Measurements from ENCODE around the gene PRB2.
"Not testable (repeated sequence)": the region's sequence is repeated elsewhere in the genome, so short reads cannot be mapped to it uniquely, and the experiment has no call there.

The PRB2 gene

DNA sequence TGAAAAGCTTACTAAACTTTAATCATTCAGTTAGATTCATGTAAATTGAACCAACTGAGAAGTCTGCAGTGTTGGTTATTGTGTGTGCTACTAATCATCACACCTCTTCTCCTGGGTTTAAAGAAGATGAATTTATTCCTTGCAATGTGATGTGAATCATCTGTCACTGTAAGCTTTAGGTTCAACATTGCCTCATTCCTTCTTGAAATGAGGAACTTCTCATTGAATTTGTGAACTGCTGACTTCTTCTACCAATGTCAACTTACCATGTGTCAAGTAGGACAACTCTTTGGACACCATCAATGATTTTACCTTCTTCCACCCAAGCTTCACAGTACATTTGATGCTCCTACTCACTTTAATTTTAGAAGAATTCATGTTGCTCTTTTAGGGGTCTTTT is 17.4 kb upstream of the PRB2 start:
- H3K27me3 ChIP-seq (ENCODE audit: insufficient read depth, poor library complexity, severe bottlenecking) = no peaks in the 10 kb centered on the region
- H3K4me3 ChIP-seq (ENCODE audit: severe bottlenecking) = no peak overlapping the region
- ATAC-seq (ENCODE audit: low read depth) = no peak
- no peak for DNase-seq (ENCODE audit: low spot score)
- no peak for TF ChIP-seq CTCF (IDR thresholded peaks at IDR 0.05; ENCODE audit: poor library complexity, severe bottlenecking)
- H3K4me1 ChIP-seq (ENCODE audit: insufficient read depth, poor library complexity, severe bottlenecking) = no peaks in the 10 kb centered on the region
- no peak overlapping the region for H3K27ac ChIP-seq (ENCODE audit: poor library complexity, severe bottlenecking)
- H3K9me3 ChIP-seq (ENCODE audit: severe bottlenecking) = no peaks in the 10 kb centered on the region
- H3K36me3 ChIP-seq (ENCODE audit: low read depth) = no peaks in the 10 kb centered on the region

GRCh38 chr12:11408096-11408495 is 12.7 kb upstream of the PRB2 start:
- Histone ChIP-seq H3K4me1 (ENCODE audit: insufficient read depth, poor library complexity, severe bottlenecking) (no peaks in the 10 kb centered on the region), H3K27me3 (ENCODE audit: insufficient read depth, poor library complexity, severe bottlenecking) (no peaks in the 10 kb centered on the region), H3K27ac (ENCODE audit: poor library complexity, severe bottlenecking) (no peak overlapping the region), H3K9me3 (ENCODE audit: severe bottlenecking) (no peaks in the 10 kb centered on the region), H3K36me3 (ENCODE audit: low read depth) (no peaks in the 10 kb centered on the region), H3K4me3 (ENCODE audit: severe bottlenecking) (no peak overlapping the region)
- no peak for ATAC-seq (ENCODE audit: low read depth)
- no peak for TF ChIP-seq CTCF (IDR thresholded peaks at IDR 0.05; ENCODE audit: poor library complexity, severe bottlenecking)
- DNase-seq (ENCODE audit: low spot score) = no peak

DNA sequence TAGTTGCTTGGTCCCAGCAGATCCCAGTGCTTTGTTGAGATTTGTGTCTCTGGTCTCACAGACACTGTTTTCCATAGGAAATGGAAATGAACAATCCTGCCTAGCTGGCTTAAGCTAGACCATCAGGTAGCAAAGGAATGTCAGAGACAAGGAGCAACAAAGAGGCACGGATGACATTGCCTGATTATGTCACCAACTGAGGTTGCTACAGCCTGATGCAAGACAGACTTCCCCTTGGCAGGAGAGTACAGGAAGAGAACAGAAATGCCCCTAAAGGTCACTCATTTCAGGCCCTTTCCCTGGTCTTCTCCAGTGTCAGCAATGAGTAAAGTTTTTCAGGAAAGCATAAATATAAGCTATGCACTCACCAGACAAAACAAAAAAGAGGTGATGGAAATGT is 2.0 kb upstream of the PRB2 start:
- ATAC-seq (ENCODE audit: low read depth) (no peak), DNase-seq (ENCODE audit: low spot score) (no peak)
- no peak for TF ChIP-seq CTCF (IDR thresholded peaks at IDR 0.05; ENCODE audit: poor library complexity, severe bottlenecking)
- Histone ChIP-seq H3K4me1 (ENCODE audit: insufficient read depth, poor library complexity, severe bottlenecking) (no peaks in the 10 kb centered on the region), H3K27me3 (ENCODE audit: insufficient read depth, poor library complexity, severe bottlenecking) (no peaks in the 10 kb centered on the region), H3K36me3 (ENCODE audit: low read depth) (no peaks in the 10 kb centered on the region), H3K27ac (ENCODE audit: poor library complexity, severe bottlenecking) (no peak overlapping the region), H3K4me3 (ENCODE audit: severe bottlenecking) (no peak overlapping the region), H3K9me3 (ENCODE audit: severe bottlenecking) (no peaks in the 10 kb centered on the region)

GRCh38 chr12:11391456-11391855 is 3.9 kb downstream of the PRB2 start:
- not testable (repeated sequence) for H3K4me1 ChIP-seq (ENCODE audit: insufficient read depth, poor library complexity, severe bottlenecking); H3K4me3 ChIP-seq (ENCODE audit: severe bottlenecking); H3K9me3 ChIP-seq (ENCODE audit: severe bottlenecking); H3K36me3 ChIP-seq (ENCODE audit: low read depth); H3K27ac ChIP-seq (ENCODE audit: poor library complexity, severe bottlenecking); H3K27me3 ChIP-seq (ENCODE audit: insufficient read depth, poor library complexity, severe bottlenecking); DNase-seq (ENCODE audit: low spot score)
- peak; percentile 66; the same call in 2 of the 3 replicates for ATAC-seq (ENCODE audit: low read depth)

GRCh38 chr12:11377420-11377819 is 17.9 kb downstream of the PRB2 start:
- ATAC-seq (ENCODE audit: low read depth); H3K9me3 ChIP-seq (ENCODE audit: severe bottlenecking); DNase-seq (ENCODE audit: low spot score); H3K4me3 ChIP-seq (ENCODE audit: severe bottlenecking); H3K4me1 ChIP-seq (ENCODE audit: insufficient read depth, poor library complexity, severe bottlenecking); H3K27ac ChIP-seq (ENCODE audit: poor library complexity, severe bottlenecking); H3K36me3 ChIP-seq (ENCODE audit: low read depth); H3K27me3 ChIP-seq (ENCODE audit: insufficient read depth, poor library complexity, severe bottlenecking): not testable (repeated sequence)

GRCh38 chr12:11361151-11361550 is 34.2 kb downstream of the PRB2 start:
- no peak for DNase-seq (ENCODE audit: low spot score)
- H3K27me3 ChIP-seq (ENCODE audit: insufficient read depth, poor library complexity, severe bottlenecking) = no peaks in the 10 kb centered on the region

DNA sequence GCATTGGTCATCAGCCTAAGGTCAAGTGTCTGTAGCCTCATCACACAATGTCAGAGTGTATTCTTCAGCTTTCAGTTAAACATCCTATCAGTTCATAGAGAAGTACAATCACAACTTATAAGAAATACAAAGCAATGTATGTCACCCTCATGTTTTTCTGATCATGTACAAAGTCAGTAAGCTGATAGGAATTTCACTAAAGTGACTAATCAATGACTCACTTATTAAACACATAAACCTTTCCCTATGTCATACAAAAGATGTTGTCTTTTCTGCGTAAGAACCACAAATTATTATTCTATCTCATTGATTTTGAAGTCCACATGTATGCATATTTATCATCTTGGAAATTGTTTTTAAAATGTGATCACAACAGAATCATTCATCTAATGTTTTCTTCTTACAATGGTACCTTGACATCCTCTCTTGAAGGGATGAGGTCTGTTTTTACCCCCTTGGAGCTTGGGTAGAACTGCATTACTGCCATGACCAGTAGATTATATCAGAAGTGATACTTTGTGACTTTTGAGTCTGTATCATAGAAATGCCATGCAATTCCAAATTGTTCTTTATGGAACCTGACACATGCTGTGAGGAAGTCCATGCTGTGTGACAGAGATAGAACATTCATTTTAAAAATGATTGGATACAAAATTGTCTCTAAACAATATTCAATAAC is 35.0 kb downstream of the PRB2 start:
- H3K27ac ChIP-seq (ENCODE audit: poor library complexity, severe bottlenecking); H3K9me3 ChIP-seq (ENCODE audit: severe bottlenecking); H3K36me3 ChIP-seq (ENCODE audit: low read depth); DNase-seq (ENCODE audit: low spot score); H3K27me3 ChIP-seq (ENCODE audit: insufficient read depth, poor library complexity, severe bottlenecking); H3K4me3 ChIP-seq (ENCODE audit: severe bottlenecking); H3K4me1 ChIP-seq (ENCODE audit: insufficient read depth, poor library complexity, severe bottlenecking): not testable (repeated sequence)
- peak; percentile 73 for ATAC-seq (ENCODE audit: low read depth)

More at GRCh38 chr12:11361151-11361550, 34.2 kb downstream of the PRB2 start:
- Histone ChIP-seq H3K4me3 (ENCODE audit: severe bottlenecking) (no peak overlapping the region), H3K27ac (ENCODE audit: poor library complexity, severe bottlenecking) (no peak overlapping the region), H3K36me3 (ENCODE audit: low read depth) (no peaks in the 10 kb centered on the region), H3K9me3 (ENCODE audit: severe bottlenecking) (no peaks in the 10 kb centered on the region), H3K4me1 (ENCODE audit: insufficient read depth, poor library complexity, severe bottlenecking) (peaks cover 3% of the 10 kb centered on the region)
- no peak for ATAC-seq (ENCODE audit: low read depth)
- TF ChIP-seq CTCF (IDR thresholded peaks at IDR 0.05; ENCODE audit: poor library complexity, severe bottlenecking) = no peak

- not testable (repeated sequence) for H3K9me3 ChIP-seq (ENCODE audit: severe bottlenecking)
- peak; percentile 40; the same call in 1 of the 3 replicates for ATAC-seq (ENCODE audit: low read depth)
Observed at GRCh38 chr12:11351736-11352135, 43.6 kb downstream of the PRB2 start.

More at GRCh38 chr12:11351736-11352135, 43.6 kb downstream of the PRB2 start:
- not testable (repeated sequence) for H3K27me3 ChIP-seq (ENCODE audit: insufficient read depth, poor library complexity, severe bottlenecking); DNase-seq (ENCODE audit: low spot score); H3K36me3 ChIP-seq (ENCODE audit: low read depth); H3K27ac ChIP-seq (ENCODE audit: poor library complexity, severe bottlenecking); H3K4me1 ChIP-seq (ENCODE audit: insufficient read depth, poor library complexity, severe bottlenecking); H3K4me3 ChIP-seq (ENCODE audit: severe bottlenecking)
